HL-60 (cell line): Measurements from ENCODE around the gene TRIP13.

ENCODE experiments used
- GABPA ChIP-seq: IDR thresholded peaks from 2 replicates; pipeline ENCODE4 v1.6.1; 2012; ENCODE audit warnings: low read depth
- POLR2AphosphoS5 ChIP-seq: IDR thresholded peaks from 2 replicates; pipeline ENCODE4 v1.6.1; 2012; ENCODE audit warnings: low read depth
- SPI1 ChIP-seq: IDR thresholded peaks from 2 replicates; pipeline ENCODE4 v1.6.1; 2012; ENCODE audit warnings: low read depth, mild to moderate bottlenecking, borderline replicate concordance
- TF ChIP-seq, protein P1 (sequence below): IDR thresholded peaks from one replicate; pipeline ENCODE4 v1.5.1; 2011; ENCODE audit warnings: low read length, control low read depth, inconsistent platforms; ENCODE audit not compliant: insufficient read depth
- TF ChIP-seq, protein P2 (sequence below): IDR thresholded peaks from 2 replicates; pipeline ENCODE4 v1.6.1; 2012; ENCODE audit warnings: low read depth; ENCODE audit not compliant: insufficient replicate concordance

DNA sequence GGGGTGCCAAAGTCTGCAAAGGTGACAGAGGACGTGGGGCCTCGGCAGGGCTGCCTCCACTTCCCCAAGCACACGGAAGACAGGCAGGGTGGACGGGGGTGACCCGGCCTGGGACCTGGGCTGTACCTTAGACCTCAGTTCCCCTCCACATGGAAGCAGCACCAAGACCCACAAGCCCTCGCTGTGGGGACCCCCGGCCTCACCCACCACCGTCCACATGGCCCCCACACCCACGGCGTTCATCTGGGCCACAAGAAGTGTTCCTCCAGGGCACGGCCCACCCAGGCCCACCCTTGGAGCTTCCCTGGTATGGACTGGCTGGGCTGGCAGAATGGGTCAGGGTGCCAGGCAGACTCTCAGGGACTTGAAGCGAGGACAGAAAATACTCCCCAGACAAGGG is 70.1 kb downstream of the TRIP13 start:
- TF ChIP-seq SPI1: no peak
- no peak for TF ChIP-seq POLR2AphosphoS5
- TF ChIP-seq, protein P1, sequence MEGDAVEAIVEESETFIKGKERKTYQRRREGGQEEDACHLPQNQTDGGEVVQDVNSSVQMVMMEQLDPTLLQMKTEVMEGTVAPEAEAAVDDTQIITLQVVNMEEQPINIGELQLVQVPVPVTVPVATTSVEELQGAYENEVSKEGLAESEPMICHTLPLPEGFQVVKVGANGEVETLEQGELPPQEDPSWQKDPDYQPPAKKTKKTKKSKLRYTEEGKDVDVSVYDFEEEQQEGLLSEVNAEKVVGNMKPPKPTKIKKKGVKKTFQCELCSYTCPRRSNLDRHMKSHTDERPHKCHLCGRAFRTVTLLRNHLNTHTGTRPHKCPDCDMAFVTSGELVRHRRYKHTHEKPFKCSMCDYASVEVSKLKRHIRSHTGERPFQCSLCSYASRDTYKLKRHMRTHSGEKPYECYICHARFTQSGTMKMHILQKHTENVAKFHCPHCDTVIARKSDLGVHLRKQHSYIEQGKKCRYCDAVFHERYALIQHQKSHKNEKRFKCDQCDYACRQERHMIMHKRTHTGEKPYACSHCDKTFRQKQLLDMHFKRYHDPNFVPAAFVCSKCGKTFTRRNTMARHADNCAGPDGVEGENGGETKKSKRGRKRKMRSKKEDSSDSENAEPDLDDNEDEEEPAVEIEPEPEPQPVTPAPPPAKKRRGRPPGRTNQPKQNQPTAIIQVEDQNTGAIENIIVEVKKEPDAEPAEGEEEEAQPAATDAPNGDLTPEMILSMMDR: no peak
- TF ChIP-seq, protein P2, sequence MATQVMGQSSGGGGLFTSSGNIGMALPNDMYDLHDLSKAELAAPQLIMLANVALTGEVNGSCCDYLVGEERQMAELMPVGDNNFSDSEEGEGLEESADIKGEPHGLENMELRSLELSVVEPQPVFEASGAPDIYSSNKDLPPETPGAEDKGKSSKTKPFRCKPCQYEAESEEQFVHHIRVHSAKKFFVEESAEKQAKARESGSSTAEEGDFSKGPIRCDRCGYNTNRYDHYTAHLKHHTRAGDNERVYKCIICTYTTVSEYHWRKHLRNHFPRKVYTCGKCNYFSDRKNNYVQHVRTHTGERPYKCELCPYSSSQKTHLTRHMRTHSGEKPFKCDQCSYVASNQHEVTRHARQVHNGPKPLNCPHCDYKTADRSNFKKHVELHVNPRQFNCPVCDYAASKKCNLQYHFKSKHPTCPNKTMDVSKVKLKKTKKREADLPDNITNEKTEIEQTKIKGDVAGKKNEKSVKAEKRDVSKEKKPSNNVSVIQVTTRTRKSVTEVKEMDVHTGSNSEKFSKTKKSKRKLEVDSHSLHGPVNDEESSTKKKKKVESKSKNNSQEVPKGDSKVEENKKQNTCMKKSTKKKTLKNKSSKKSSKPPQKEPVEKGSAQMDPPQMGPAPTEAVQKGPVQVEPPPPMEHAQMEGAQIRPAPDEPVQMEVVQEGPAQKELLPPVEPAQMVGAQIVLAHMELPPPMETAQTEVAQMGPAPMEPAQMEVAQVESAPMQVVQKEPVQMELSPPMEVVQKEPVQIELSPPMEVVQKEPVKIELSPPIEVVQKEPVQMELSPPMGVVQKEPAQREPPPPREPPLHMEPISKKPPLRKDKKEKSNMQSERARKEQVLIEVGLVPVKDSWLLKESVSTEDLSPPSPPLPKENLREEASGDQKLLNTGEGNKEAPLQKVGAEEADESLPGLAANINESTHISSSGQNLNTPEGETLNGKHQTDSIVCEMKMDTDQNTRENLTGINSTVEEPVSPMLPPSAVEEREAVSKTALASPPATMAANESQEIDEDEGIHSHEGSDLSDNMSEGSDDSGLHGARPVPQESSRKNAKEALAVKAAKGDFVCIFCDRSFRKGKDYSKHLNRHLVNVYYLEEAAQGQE: no peak
- TF ChIP-seq GABPA: no peak
